Mesothelial cell of epicardium (in vitro differentiated cells): Measurements from ENCODE around the gene FRMPD4. TPM values are rescaled to one million over a fixed set of nuclear protein-coding genes. Genes with fewer than 3 reads are reported as not detected.

ENCODE experiments used
- DNase-seq, 2 experiments: peaks; one replicate each; pipeline ENCODE4 v3.0.0; 2021; ENCODE audit warnings: low spot score in 2 of 2; ENCODE audit not compliant: unreplicated experiment in 2 of 2
- H3K27ac Mint-ChIP-seq: 2 replicates; pipeline ENCODE4 v1.8.0; 2021; ENCODE audit warnings: mixed read lengths
- H3K27me3 Mint-ChIP-seq: 2 replicates; pipeline ENCODE4 v1.8.0; 2021; ENCODE audit warnings: low read depth, mixed read lengths
- H3K36me3 Mint-ChIP-seq: 2 replicates; pipeline ENCODE4 v1.8.0; 2021; ENCODE audit warnings: mixed read lengths
- H3K4me1 Mint-ChIP-seq: 2 replicates; pipeline ENCODE4 v1.8.0; 2021; ENCODE audit warnings: mixed read lengths
- H3K4me3 Mint-ChIP-seq: 2 replicates; pipeline ENCODE4 v1.8.0; 2021; ENCODE audit warnings: mild to moderate bottlenecking, moderate library complexity, mixed read lengths
- H3K9me3 Mint-ChIP-seq: 2 replicates; pipeline ENCODE4 v1.8.0; 2021; ENCODE audit warnings: mixed read lengths
- CTCF ChIP-seq: fragments of 200-600 bp; sonication (generic); IDR thresholded peaks from one replicate; pipeline ENCODE4 v1.5.0; 2021; ENCODE audit warnings: antibody characterized with exemption; ENCODE audit not compliant: unreplicated experiment
- total RNA-seq: library from RNA; stranded (reverse); gene quantifications from 3 replicates; pipeline ENCODE4 v1.2.1, GENCODE V29; 2021

Gene FRMPD4
- total RNA-seq, 1 donor from 2014 or later, result not detected

- no peak for DNase-seq
- no peak for TF ChIP-seq CTCF
- H3K9me3 Mint-ChIP-seq, result peaks cover 34% of the 10 kb centered on the region
- no peak overlapping the region for H3K27ac Mint-ChIP-seq
- H3K27me3 Mint-ChIP-seq, result peaks cover 11% of the 10 kb centered on the region
- no peak overlapping the region for H3K4me3 Mint-ChIP-seq
- no peaks in the 10 kb centered on the region for H3K36me3 Mint-ChIP-seq
- H3K4me1 Mint-ChIP-seq, result peaks cover 5% of the 10 kb centered on the region
Observed at GRCh38 chrX:12595720-12596119, 457.4 kb downstream of the FRMPD4 start.

- TF ChIP-seq CTCF, result no peak
Observed at GRCh38 chrX:12610079-12610478, 471.8 kb downstream of the FRMPD4 start.

GRCh38 chrX:12611471-12611870 lies 473.2 kb downstream of the FRMPD4 start:
- no peak for DNase-seq
- TF ChIP-seq CTCF, result no peak
- H3K36me3 Mint-ChIP-seq, result no peaks in the 10 kb centered on the region
- no peak overlapping the region for H3K27ac Mint-ChIP-seq
- no peaks in the 10 kb centered on the region for H3K4me1 Mint-ChIP-seq
- H3K9me3 Mint-ChIP-seq, result peaks cover 35% of the 10 kb centered on the region
- peaks cover 10% of the 10 kb centered on the region for H3K27me3 Mint-ChIP-seq
- H3K4me3 Mint-ChIP-seq, result no peak overlapping the region

More at GRCh38 chrX:12610079-12610478, 471.8 kb downstream of the FRMPD4 start:
- Mint-ChIP-seq H3K9me3 (peaks cover 43% of the 10 kb centered on the region), H3K4me1 (no peaks in the 10 kb centered on the region), H3K27ac (no peak overlapping the region), H3K27me3 (peaks cover 20% of the 10 kb centered on the region), H3K36me3 (no peaks in the 10 kb centered on the region), H3K4me3 (no peak overlapping the region)
- no peak for DNase-seq

DNA sequence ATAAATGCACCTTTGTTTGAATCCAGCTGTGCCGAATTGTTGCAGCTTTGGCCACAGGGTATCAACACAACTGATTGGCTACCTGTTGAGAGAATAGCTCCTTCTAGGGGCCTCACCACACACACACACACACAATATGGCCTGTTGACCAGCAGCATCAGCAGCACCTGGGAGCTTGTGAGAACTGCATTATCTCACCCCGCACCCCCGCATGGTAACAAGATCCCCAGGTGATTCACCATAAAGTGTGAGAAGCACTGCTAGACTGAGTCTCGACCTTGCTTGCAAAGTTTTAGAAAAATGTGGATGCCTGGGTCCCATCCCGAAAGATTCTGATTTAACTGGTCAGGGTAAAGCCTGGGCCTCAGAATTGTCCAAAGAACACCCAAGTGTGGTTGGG lies 476.0 kb downstream of the FRMPD4 start:
- H3K36me3 Mint-ChIP-seq, result no peaks in the 10 kb centered on the region
- no peak overlapping the region for H3K4me3 Mint-ChIP-seq
- no peaks in the 10 kb centered on the region for H3K27me3 Mint-ChIP-seq
- no peak overlapping the region for H3K27ac Mint-ChIP-seq
- peaks cover 23% of the 10 kb centered on the region for H3K9me3 Mint-ChIP-seq
- TF ChIP-seq CTCF, result no peak
- H3K4me1 Mint-ChIP-seq, result no peaks in the 10 kb centered on the region
- no peak for DNase-seq

DNA sequence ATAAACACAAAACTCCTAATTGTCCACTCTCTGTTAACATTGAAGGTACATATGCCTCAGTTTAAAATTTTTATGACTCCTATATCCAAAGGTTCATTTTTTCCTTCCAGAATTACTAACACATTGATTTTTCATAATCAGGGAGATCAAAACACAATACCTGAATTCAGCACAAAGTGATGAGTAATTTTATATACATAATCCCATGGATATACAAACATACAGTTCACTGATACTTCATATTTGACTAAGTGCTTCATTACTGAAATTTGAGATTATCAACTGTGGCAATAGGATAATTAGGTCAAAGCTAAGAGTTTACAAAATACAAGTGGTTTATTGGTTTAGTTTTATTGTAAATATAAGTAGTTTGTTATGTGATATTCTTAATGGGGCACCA lies 476.8 kb downstream of the FRMPD4 start:
- no peak for DNase-seq
- H3K27me3 Mint-ChIP-seq, result no peaks in the 10 kb centered on the region
- TF ChIP-seq CTCF, result no peak
- no peak overlapping the region for H3K27ac Mint-ChIP-seq
- H3K9me3 Mint-ChIP-seq, result peaks cover 21% of the 10 kb centered on the region
- H3K4me1 Mint-ChIP-seq, result no peaks in the 10 kb centered on the region
- H3K36me3 Mint-ChIP-seq, result no peaks in the 10 kb centered on the region
- no peak overlapping the region for H3K4me3 Mint-ChIP-seq

GRCh38 chrX:12617241-12617640 lies 479.0 kb downstream of the FRMPD4 start:
- Mint-ChIP-seq H3K4me1 (no peaks in the 10 kb centered on the region), H3K36me3 (no peaks in the 10 kb centered on the region), H3K4me3 (no peak overlapping the region), H3K9me3 (peaks cover 20% of the 10 kb centered on the region), H3K27ac (no peak overlapping the region), H3K27me3 (no peaks in the 10 kb centered on the region)
- DNase-seq, result no peak
- no peak for TF ChIP-seq CTCF
